ENCODE data around the gene BCL2A1.

DNA sequence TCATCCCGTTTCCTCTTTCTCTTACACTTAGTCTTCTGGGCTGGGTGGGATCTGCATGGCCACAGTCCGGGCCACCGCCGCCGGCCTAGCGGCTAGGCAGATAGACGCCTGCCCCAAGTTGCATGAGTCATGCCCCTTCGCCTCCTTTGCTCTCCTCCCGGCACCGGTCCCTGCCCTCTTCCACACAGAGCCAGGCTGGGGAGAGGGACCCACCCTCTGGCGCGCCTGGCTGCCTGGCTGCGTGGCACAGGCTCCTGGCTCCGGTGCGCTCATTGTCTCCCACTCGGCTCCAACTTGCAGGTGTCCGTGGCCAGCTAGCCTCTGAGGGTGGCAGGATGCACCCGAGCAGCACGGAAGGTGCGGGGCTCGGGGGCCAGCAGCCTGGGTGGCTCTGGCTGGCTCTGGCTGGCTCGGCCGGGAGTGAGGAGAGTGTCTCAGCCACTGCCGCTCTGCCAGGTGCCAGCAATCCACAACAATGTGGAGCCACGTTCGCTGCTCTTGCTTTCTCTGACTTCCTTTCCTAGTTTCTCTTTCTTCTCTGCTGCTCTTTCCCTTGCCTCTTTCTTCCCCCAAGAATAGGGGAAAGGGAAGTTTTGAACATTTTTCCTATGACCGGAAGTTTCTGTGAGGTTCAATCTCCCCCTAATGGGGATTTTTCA is 51.8 kb downstream of the BCL2A1 start:
- TF ChIP-seq, protein P1, sequence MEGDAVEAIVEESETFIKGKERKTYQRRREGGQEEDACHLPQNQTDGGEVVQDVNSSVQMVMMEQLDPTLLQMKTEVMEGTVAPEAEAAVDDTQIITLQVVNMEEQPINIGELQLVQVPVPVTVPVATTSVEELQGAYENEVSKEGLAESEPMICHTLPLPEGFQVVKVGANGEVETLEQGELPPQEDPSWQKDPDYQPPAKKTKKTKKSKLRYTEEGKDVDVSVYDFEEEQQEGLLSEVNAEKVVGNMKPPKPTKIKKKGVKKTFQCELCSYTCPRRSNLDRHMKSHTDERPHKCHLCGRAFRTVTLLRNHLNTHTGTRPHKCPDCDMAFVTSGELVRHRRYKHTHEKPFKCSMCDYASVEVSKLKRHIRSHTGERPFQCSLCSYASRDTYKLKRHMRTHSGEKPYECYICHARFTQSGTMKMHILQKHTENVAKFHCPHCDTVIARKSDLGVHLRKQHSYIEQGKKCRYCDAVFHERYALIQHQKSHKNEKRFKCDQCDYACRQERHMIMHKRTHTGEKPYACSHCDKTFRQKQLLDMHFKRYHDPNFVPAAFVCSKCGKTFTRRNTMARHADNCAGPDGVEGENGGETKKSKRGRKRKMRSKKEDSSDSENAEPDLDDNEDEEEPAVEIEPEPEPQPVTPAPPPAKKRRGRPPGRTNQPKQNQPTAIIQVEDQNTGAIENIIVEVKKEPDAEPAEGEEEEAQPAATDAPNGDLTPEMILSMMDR (conservative IDR thresholded peaks at IDR 0.05; ENCODE audit: low read length), result no peak
- TF ChIP-seq EZH2phosphoT487 (IDR thresholded peaks at IDR 0.05; ENCODE audit: borderline replicate concordance, low read depth, low read length), result no peak
